Glomerular visceral epithelial cell (primary cell): ENCODE results near the gene TSN.

Experiments used
- DNase-seq: peaks from one replicate; pipeline ENCODE4 v3.0.0-alpha.2; 2016; ENCODE audit errors: extremely low spot score

The TSN gene

DNA sequence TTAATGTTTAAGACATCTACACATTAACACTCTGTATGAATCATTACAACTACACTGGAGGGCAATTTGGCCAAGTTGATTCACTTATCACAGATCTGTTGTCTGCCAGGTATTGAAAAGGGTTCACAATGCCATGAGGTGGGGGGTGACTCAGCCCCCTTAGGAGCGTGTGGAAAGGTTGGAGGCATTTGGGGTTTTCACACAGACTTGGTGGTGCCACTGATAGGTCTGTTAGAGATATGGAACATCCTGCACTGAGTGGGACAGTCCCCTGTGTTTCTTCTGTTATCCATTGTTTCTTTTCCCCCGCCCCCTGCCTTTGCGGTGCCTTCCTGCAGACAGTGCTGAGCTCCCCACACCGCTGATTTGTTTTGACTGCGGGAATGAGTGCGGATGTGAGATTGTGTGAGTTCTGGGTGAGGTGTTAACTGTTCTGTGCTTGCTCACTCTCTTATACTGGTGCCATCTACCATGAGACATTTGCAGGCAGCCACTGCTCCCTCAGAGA lies 9.3 kb upstream of the TSN start:
- DNase-seq, result peak; percentile 75

DNA sequence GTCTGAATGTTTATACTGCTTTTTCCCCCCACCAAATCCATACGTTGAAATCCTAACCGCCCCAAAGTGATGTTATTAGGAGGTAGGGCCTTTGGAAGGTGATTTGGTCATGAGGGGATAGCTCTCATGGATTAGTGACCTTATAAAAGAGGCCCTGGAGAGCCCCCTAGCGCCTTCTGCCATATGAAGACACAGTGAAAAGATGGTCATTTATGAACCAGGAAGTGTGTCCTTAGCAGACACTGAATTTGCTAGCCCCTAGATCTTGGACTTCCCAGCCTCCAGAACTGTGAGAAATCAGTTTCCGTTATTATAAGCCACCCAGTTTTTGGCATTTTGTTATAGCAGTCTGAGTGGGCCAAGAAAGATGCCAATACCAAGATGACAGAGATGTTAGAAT lies 7.2 kb upstream of the TSN start:
- DNase-seq, result peak; percentile 39

DNA sequence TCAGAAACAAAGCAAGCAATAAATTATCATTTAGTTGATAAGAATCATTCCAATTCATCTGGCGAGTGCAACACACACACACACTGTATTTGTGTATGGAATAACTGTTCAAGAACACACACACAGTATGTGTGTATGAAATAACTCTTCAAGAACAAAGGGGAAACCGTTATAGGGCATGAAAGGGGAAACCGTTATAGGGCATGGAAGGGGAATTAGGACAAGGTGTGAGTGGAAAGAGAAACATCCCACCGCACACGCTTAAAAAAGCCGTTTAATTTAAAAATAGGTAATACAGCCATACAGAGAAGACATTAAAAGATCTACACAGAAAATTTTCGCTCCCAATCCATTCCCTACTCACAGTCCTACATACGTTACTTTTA lies 607 bp upstream of the TSN start:
- DNase-seq, result no peak

DNA sequence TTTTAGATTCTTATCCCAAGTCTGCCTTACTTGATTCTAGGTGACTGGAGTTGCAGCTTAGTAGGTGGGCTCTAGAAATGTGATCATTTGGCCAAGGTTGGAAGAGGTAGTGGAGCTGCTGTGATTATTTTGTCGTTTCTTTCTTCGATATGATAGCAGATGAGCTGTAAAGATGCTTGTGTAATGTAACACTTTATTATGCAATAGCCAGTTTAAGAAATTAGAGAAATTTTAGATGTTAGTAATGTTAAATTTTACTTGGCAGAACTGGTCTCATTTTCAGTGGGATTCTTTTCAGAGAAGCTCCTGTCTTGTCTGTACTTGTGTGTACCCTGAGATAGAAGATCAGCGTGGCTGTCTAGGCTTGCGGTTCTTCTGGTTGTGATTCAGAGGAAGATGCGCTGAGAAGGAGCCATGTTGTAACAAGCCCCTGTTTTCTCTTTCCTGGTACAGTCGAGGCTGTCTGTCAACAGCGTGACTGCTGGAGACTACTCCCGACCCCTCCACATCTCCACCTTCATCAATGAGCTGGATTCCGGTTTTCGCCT lies 9.3 kb downstream of the TSN start:
- no peak for DNase-seq

DNA sequence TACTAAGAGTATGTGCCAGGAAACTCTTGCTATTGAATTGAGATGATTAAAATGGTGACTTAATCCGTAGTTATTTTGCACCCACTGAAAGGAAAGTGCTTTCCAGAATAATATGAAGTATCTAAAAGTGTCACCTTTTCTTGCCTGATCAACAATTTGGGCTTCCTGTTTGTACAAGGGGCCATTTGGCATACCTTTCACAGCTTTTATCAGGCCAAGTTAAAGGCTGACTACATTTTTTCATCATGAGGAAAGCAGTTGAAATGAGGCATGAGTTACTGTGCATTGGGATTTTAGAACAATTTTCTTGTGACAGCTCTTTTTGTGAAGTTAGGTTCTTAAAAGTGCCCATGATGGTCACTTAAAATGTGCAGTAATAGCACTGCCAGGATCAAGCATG lies 11.2 kb downstream of the TSN start:
- DNase-seq, result no peak

DNA sequence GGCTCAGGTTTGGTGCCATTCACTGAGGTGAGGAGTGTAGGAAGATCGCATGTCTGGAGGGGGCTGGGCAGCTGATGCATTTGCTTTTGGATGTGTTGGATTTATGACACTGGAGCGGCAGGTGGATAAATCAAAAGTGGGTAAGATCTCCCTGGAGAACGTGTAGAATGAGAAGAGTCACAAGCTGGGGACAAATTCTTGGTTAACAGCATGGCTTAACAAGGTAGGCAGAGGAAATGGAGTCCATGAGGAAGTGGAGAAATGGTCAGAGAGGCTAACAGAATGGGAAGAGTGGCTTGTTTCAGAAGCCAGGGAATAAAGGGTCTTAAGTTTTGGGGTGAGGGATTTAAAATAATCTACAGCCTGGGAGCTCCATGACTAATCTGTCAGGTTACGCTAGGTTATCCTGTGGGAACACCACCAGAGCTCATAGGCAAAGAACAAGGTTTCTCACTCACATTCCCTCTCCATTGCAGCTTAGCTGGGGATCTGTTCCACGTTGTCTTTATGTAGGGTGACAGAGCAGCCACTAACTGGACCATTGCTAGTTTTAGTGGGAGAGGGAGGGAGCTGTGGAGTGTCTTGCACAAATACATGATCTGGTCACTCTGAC lies 12.8 kb downstream of the TSN start:
- DNase-seq, result no peak

DNA sequence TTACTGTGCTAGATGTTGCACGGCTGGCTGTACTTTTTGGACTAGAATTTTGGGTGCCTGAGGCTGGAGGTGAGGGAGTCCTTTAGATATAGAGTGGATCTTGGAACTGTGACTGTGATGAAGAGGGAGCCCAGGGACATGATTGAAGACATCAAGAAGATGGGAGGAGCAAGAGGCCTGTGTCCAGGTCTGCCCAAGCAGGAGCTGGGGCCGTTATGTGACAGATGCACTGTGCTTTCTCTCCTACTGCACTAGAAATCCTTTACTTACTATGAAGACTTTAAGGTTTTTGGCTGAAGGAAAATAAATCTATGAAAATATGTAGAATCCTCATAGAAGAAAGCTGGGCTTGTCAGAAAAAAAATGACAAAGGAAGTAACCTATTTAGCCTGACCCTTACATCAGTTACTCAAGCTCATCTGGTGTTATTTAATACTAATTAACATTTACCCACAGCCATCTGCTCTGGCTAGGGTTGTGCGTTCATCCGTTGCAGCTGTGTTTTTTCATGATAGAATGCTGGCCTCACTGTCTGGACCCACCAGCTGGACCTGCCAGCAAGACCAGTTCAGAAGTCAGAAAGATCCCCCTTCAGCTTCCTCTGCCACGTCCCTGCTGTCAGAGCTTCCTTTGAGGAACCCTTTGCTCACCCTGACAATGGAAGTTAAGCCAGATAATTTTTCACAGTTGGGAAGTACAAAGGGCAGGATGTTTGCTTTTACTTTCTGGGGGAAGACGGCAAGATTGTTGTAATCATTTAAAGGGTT lies 16.7 kb downstream of the TSN start:
- peak; percentile 56 for DNase-seq

DNA sequence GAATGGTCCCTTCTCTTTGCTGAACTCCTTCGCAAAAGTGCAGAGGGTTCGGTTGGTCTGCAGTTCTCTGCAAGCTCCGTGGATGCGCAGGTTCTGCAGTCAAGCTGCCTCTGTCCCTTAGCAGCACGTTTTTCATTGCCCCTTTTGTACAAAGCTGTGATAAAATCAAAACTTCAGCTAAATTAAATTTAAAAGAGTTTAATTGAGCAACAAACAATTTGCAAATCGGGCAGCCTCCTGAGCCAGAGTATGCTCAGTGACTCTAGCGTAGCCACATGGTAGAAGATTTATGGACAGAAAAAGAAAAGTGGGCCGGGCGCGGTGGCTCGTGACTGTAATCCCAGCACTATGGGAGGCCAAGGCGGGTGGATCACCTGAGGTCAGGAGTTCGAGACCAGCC lies 18.8 kb downstream of the TSN start:
- DNase-seq, result no peak

DNA sequence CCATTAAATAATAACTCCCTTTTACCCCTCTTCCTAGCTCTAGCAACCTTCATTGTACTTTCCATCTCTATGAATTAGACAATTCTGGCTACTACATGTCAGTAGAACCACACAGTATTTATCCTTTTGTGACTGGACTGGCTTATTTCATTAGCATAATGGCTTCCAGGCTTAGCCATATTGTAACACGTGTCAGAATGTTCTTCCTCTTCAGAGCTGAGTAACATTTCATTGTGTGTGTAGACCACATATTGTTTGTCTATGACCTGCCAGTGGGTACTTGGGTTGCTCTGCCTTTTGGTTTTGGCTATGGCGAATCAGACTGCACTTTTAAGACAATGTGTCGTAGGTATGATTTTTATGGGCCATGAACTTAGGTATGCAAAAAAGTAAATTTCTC lies 20.9 kb downstream of the TSN start:
- DNase-seq, result no peak

DNA sequence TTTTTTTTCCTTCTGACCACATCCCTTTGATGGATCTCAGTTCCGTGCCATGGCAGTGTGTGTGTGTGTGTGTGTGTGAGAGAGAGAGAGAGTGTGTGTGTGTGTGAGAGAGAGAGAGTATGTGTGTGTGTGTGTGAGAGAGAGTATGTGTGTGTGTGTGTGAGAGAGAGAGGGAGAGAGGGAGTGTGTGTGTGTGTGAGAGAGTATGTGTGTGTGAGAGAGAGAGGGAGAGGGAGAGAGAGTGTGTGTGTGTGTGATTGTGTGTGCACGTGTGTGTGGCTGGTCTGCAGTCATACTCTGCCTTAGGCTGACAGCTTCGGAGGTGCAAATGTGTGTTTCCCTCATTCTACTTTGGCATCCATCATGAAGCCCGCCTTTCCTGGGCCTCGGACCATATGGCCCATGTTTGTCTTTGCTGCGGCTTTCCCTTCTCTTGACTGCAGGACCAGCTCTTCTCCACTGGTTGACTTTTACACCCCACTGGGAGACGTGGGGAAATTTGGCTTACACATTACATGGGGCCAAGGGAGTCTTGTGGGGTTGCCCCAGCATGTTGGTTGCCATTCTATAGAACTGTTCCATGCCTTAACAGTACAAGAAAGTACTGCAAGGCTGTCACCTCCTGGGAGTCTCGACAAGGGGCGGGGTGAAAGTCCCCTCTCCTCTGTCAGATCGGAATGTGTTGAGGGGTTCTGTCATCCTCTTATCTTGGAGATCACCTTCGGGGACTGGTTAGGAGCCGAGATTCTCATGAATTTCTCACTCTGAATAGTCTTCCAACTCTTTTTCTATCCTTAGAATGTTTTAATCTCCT lies 21.6 kb downstream of the TSN start:
- no peak for DNase-seq

DNA sequence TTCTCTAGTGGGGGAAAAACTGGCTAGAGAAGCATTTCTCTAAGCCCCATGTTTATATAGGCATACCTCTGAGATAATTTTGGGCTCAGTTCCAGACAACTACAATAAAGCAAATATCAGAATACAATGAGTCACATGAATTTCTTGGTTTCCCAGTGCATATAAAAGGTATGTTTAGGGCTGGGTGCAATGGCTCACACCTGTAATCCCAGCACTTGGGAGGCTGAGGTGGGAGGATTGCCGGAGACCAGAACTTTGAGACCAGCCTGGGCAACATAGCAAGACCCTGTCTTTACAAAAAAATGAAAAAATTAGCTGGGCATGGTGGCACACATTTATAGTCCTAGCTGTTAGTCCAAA lies 22.2 kb downstream of the TSN start:
- DNase-seq, result peak; percentile 53

DNA sequence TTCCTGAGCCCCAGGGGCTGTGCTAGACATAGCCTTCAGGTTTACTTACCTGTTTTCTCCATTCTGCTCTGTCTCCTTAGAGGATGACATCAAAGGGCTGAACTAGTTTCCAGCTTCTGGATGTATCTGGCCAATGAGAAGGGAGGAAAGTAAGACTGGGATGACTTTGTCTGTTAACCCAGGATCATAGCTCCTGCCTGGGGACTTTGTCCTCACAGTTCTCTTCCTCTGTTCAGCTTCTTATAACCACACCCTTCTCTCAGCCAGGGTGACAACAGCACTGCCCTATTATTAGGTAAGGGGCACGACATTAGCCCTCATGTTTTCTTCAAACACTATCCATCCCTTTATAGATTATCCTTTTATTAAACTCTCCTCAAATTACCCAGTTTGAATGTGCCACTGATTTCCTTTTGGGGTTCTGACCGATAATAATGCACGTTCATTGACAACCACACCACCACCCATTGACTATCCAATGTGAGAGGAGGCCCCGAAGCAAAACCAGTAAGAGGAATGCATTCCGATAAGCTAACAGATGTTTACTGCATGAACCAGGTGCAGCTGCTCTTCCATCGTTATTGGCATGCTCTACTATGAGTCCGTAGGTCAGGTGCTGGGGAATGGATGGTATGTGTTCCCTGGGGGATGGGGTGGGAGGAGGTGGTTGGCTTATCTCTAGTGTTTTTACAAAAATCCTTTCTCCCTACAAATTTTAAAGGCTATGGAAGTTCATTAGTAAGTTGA lies 23.5 kb downstream of the TSN start:
- no peak for DNase-seq

DNA sequence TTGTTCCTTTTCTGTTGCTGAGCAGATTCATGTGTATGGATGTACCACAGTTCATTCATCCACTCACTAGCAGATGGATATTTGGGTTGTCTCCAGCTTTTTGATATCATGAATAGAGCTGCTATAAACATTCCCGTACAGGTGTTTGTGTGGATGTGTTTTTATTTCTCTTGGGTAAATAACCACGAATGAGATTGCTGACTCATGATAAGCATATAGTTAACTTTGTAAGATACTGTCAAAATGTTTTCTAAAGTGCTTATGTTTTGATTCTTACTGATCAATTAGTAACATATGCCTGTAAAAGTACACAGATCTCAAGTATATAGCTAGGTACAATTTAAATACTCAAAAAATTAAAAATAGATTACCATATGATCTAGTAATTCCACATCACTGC lies 27.7 kb downstream of the TSN start:
- DNase-seq, result no peak

DNA sequence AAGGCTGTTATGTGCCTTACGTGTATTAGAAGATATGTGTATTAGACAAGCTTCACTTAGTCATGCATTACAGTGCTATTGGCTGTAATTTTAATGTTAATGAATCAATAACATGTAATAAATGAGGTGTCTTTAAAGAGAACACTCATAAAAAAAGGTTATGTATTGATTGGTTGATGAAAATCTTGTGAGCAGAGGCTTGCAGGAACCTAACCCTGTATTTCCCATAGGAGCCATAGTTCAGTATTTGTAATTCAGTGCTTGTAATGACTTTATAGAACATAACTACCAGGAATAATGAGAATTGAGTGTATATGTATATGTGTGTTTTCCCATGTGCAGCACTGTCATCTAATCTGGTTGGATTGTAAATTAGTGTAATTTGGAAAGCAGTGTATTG lies 33.2 kb downstream of the TSN start:
- no peak for DNase-seq

DNA sequence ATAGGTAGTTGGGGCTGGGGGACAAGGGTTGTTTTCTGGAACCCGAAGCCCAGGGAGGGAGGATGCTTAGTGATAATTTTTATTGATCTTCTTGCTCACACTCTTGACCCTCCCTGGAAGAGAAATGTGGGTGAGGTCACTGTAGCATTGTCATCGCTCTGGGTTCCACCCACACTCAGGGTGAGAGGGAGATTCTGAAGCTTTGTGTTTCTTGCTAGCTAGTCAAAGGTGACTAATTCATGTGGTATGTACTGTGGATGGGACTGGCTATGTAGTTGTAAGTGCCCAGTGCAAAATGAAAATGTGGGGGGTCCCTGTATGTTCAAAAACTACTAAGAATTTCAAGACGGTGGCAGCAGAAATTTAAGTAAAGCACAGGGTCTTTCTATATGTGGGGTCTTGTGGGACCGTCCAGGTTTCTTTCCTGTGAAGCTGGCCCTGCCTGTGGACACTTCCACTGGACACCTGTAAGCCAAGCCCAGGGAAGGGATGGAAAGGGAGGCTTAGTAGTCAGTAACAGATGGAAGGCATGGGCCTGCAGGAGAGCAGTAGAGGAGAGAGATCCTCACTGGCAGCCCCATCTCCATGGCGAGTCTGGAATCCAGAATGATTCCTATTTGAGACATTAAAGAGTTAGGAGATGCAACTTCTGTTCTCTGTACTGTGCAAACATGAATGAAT lies 35.0 kb downstream of the TSN start:
- DNase-seq, result peak; percentile 85

DNA sequence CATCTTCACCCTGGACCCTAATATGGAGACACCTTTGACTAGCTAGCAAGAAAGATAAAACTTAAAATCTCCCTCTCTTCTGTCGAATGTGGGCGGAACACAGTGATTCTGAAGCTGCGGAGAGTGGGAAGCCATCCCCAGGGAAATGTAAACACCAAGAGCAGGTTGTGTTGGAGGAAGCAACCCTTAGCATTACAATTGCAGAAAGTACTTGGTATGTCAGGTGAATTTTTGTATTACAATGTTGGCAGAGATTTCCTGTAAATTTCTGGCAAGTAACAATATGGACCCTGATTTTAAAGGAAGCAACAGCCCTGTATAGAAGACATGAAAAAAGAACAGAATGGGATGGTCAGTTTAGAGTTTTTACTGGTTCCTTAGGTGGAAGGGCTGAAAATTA lies 35.8 kb downstream of the TSN start:
- DNase-seq, result no peak

DNA sequence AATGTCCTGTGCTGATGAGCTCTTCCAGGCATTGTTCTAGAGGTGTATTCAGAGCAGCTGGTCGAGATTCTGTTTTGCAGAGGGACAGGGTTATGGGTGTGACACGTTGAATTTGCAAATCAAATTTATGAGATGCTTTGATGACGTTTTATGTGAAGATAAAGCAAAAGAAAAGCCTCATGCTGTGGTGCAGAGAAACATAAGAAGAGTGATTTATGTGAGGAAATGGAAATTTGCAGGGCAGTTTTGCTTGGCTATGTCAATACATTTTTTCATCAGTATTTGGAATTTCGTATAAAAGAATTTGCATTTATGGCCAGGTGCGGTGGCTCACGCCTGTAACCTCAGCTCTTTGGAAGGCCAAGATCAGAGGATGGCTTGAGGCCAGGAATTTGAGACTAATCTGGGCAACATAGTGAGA lies 36.4 kb downstream of the TSN start:
- DNase-seq, result no peak

DNA sequence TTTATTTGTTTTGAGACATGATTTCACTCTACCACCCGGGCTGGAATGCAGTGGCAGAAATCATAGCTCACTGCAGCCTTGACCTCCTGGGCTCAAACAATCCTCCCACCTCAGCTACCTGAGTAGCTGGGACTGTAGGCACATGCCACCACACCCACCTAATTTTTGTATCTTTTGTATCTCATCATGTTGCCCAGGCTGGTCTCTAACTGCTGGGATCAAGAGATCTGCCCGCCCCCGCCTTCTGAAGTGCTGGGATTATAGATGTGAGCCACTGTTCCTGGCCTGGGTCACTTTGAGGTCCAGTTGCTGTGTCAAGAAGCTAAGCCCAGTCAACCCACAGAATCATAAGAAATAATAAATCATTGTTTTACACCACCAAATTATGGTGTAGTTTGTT lies 38.4 kb downstream of the TSN start:
- no peak for DNase-seq

DNA sequence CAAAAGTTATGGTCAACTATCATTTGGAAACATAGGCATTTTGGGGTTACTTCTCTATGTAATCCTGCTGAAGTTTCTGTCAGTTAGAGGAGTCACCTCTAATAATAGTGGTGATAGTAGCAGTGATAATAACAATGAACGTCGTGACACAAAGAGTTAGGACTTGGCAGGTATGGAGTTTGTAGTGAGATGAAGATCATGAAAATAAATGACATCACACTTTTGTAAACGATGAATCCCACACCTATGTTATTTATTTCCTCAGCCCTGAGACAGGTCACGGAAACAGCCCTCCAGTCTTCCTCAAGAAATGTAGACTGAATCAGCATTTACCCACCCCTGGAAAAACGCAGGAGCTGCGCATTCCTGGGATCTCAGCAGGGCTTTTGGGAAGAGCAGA lies 38.8 kb downstream of the TSN start:
- no peak for DNase-seq

DNA sequence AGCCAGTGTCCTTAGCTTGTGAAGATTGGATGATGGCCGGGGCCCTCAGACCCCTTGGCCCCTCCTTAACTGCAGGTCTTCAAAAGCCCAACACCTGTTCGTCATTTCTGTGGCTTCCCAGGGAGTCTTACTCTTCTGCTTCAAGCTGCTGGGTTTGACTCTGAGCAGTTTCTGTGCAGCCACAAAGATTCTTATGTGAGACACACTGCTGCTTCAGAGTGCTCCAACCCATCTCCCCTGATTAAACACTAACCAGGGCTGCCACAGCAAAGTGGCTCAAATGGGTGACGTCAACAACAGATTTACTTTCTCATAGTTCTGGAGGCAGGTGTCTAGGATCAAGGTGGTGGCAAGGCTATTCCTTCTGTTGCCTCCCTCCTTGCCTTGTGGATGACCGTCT lies 40.8 kb downstream of the TSN start:
- DNase-seq, result no peak

DNA sequence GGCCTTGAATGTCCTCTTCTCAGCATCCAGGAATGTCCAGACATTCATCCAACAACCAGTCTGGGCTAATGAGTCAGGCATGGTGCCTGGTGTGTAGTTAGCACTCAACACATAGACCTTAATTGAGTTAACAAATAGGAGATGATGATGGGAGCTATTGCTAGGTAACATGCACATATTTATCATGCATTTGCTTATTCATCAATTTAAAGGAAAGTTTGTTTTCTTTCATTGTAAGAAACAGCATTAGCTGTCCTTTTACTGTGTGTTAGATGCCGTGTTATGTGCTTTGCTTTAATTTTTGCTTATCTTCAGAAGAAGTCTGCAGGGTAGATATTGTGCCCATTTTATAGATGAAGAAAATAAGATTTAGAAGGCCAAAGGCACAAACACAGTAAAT lies 43.2 kb downstream of the TSN start:
- DNase-seq, result no peak
